Left hindlimb (tissue), 1 donor: Measurements from ENCODE around the gene TRIM54.
"Not testable (repeated sequence)": the region's sequence is repeated elsewhere in the genome, so short reads cannot be mapped to it uniquely, and the experiment has no call there.

ENCODE experiments used
- DNase-seq: peaks from one replicate; pipeline ENCODE4 v3.0.0-alpha.2; 2018

TRIM54 gene

DNA sequence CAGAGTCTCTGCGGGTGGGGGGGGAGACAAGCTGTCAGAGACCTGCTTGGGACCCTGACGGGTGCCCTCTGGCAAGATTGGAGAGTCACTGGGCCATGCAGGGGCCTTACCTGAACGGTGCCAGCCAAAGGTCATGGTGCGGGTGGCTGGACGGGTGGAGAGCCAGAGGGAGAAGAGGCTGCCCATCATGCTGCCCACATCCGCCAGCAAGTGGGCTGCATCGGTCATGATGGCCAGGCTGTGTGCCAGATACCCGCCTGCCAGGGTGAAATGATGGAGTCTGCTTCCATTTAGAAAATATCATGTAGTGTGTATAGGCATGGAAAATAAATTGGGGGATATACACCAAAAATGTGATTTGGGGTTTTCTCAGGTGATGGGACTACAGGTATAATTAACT is 24.2 kb upstream of the TRIM54 start:
- no peak for DNase-seq

DNA sequence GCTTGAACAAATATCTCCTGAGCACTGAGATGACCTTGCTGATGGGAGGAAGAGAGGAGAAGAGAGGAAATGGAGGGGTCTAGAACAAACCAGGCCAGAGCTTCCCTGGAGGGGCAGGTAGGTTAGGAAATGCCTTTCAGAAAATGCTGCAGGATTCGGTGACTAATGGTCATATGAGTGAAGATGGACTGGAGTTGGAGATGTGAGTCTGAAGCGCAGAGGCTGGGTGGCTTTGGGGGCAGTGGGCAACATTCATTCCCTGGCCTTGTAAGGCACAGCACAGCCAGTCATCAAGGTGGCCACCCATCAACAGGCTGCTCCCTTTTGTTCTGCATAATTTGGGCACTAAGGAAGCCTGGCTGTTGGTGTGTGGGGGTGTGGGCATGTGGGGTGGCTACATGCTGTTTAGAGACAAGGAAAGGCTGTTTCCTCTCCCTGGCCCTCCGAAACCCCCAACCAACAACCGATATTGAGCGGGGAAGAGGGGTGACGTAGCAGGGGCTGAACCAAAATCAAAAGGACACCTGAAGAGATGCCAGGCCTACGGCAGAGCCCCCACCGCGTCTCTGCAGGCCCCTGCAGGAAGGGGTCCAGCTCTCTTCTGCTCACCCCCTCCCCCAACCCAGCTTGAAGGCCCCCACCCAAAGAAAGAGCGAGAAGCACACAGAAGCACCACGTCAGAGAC is 20.8 kb upstream of the TRIM54 start:
- no peak for DNase-seq

DNA sequence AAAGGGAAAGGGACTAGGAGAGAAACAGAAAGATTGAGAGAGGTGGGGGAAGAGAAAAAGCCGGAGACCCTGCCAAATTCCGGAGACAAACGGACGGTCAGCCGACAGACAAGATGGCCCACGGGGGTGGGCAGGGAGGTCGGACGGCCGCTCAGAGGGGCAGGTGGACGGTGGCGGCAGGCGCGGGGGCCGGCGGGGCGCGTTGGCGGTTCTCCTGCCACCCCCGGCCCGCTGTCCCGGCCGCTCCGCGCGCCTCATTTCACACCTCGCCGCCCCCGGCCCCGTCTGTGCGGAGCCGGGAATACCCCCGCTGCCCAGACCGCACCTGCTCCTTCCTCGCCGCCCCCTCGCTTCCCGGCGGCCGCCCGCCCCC is 20.3 kb upstream of the TRIM54 start:
- DNase-seq: no peak

DNA sequence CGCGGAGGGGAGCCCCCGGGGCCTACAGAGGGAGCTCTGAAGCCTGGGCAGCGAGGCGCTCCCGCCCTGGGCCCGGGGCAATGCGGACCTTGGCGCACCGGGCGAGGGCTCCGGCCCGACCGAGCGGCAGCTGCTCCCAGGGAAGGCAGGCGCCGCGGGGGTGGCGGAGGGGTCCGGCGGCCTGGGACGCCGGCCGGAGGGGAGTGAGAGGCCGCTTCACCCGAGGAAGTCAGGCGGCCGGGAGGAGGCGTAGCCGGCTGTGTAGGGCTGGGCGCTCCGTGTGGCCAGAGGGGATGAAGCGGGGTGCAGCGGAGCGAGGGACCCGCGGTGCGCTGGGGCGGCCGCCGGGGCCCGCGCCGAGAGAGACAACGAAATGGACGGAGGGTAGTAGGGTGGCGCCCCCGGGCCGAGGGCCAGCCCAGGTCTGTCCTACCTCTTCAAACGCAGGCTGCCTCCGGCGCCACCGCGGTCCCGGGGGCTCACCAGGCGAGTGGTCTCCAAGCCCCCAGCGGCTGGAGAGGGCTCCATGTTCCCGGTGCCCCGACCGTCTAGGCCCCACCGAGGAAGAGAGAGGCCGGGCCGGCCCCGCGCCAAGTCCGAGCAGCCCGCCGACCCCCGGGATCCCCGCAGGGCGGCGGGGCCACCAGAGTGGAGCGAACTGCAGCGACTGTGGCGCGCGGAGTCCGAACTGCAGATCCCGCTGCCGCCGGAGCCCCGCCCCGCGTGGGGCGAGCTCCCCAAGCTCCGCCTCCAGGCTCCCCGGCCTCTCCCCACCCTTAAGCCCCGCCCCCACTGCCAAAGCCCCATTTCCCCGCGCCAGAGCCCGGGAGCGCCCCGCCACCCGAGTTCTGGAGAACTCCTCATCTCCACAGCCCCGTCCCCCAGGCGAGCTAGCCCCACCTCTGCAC is 19.6 kb upstream of the TRIM54 start, which contains the start of gene SLC30A3:
Gene SLC30A3, minus strand, starts transcription at position 669 of the 908 bp plus-strand sequence. Its CDS starts 141 bp downstream, at position 528.
- DNase-seq: peak; percentile 50

DNA sequence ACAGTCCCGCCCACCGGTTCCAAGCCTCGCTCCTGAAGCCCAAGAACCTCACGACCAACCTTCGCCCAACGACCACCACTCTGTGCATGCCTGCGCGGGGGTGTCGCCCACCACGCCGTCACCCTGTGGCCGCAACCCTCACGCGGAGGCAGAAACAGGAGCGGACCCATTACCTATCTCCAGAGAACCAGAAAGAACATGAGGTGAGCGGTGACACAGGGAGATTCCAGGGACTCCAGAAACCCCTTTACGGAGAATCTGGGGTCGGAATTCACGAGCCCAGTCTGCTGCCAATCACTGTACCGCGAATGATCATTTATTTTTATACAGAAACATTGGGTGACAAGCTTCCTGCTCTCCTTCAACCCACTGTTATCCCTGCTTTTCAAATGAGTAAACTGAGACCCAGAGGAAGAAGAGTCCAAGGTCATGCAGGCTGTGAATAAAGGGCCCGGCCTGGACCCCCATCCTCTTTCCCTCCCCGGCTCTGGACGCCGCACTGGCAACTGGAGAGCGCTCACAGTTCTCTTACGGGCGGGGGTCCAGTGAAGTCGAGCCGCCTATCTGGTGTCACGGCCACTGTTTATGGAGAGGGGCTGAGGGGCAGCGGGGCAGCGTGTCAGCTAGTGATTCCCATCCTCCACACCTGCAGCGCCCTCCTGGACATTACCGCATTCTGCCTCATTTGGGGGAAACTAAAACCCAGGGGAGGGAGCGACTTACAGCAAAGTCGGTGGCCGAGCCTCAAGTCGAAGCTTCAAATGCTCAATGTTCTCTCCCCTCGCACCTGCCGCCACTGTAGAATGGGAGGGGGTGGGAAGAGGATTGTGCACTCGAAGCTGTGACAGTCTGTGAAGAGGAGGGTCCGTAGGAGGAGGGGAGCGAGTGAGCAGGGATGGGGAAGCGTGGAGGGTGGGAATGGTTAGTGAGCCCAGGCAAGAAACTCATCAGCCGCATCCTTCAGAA is 18.7 kb upstream of the TRIM54 start:
- no peak for DNase-seq

DNA sequence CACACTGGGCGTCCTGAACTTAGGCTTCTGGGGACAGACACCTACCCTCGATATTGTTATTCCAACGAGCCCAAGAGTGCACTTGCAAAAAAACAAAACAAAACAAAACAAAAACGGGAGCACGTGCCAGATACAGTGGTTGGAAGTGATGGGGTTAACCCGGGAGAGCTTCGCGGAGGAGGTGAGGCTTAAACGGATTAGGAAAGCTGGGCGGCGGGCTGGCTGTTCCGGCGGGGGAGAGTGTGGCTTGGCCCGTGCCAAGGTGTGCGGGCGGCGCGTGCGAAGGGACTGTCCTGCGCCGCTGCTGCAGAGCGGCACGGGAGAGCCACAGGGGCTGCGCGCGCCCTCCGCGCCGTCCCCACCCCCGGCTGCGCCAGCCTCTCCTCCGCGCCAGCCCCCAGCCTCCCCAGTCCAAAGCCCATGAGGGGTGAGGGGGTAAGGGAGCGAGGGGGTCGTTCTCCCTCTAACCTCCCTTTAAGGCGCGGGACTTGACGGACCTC is 17.9 kb upstream of the TRIM54 start:
- DNase-seq: no peak

DNA sequence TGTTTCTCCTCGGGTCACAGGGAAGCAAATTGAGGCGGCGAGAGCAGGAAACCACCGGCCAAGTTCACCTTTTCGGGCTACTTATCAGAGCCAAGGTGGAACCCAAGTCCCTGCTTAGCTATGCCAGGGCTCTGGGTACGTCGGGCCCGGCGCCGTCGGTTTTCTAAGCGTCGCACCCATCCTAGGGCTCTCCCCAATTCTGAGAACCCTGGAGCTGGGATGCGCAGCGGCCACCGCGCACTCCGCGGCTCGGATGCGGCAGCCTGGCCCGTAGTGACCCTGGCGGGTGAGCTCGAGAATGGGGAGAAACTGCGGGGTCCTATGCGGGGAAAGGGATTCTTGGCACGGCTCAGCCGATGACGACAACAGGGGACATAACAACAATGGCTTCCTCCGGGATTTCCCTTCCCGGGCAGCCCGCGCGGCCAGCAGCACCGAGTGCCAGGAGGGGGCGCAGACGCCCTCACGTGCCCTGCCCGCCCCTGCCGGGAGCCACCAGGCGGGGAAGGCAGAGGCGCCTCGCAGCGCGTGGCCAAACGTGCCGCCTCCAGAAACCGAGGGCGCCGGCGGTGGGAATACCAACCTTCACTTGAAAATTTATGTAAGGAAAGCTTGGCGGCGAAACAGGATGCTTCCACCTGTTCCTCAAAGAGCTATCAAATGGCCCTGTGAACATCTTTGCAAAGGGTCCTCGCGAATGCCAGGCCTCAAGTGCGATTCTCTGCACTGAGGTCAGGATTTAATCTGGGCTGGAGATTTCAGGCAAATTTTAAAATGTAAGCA is 17.3 kb upstream of the TRIM54 start:
- peak; percentile 68 for DNase-seq

DNA sequence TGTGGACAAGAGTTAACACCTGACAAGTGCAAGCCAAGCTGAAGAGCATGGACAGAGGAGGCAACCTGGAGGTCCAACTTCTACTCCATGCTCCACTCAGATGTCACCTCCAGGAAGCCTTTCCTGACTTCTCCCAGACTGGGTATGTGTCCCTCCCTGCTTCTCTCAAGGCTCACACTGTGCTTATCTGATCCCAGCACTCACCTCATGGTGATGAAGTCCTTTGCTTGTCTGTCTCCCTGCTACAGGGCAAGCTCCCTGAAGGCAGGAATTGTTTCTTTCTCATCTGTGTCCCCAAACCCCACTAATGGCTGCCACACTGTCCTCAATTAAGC is 16.7 kb upstream of the TRIM54 start:
- no peak for DNase-seq

DNA sequence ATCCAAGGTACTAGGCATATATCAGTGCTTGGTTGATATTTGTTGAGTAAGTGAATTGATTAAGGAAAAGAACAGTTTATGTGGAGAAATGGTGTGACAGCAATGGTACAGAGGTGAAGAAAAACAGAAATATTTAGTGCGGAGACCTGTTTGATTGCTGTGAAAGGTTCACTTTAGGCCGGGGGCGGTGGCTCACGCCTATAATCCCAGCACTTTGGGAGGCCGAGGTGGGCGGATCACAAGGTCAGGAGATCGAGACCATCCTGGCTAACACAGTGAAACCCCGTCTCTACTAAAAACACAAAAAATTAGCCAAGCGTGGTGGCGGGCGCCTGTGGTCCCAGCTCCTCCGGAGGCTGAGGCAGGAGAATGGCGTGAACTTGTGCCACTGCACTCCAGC is 13.9 kb upstream of the TRIM54 start:
- not testable (repeated sequence) for DNase-seq

DNA sequence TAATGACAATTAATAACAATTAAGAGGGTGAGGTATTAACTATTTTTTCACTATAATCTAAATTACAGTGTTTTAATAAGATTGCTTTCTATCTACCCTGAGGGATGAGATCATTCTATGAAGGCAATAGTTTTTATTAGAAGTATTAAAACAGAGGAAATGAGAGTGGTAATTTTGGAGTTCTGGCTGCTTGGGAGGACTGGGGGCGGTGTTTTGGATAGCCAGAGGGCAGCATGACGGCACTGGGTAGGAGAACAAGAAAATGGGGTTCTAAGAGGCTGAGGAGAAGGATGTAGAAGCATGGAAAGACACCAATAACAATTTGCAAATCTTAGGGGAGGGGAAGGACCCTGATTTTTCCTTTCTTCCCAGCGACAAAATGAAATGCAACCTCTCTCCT is 12.1 kb upstream of the TRIM54 start:
- DNase-seq: no peak

DNA sequence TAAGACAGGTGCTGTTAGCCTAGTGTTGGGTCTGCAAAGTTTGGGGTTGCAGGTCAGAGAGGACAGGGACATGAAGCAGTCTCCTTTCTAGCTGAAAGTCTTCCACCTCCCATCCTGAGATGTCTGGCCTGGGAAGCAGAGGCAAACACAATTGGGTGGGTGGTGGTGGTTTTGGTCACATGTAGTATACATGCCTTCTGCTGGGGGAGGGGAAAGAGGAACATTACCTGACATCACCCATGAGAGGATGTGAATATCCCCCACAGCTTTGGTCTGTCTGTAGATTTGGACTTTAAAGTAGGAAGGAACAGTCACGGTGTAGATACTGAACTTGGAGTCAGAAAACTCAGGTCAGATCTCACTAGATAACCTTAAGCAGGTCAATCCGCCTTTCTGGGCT is 11.6 kb upstream of the TRIM54 start:
- no peak for DNase-seq

DNA sequence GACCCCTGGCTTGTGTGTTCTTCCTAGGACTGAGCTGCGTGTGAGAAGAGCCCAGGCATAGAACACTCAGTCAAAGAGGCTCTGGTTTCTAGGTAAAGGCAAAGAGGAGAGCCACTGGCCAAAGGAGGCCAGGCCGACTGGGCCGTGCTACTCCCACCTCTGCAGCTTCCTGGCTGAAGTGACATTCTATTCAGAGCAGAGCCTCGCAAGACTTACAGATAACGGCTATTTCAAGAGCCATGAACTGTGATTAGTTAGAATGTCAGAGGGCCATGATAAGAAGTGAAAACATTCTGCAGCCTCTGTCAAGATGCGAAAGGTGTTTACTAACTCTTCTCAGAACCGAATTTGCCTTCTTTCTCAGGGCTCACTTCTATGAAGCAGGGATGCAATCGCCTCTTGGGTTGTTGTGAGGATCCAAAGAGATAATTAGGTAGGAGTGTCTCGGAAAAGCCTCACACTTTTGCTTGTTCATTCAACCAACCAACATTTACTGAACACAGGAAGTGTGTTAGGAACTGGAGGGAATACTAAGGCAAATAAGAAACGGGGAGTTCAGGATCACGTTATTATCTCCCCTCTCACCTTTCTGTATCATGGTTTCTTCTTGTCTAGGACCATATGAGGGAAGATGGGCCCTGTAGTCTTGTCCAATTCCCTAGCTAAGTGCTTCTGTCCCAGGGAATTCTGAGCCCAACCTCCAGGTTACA is 10.4 kb upstream of the TRIM54 start:
- no peak for DNase-seq

DNA sequence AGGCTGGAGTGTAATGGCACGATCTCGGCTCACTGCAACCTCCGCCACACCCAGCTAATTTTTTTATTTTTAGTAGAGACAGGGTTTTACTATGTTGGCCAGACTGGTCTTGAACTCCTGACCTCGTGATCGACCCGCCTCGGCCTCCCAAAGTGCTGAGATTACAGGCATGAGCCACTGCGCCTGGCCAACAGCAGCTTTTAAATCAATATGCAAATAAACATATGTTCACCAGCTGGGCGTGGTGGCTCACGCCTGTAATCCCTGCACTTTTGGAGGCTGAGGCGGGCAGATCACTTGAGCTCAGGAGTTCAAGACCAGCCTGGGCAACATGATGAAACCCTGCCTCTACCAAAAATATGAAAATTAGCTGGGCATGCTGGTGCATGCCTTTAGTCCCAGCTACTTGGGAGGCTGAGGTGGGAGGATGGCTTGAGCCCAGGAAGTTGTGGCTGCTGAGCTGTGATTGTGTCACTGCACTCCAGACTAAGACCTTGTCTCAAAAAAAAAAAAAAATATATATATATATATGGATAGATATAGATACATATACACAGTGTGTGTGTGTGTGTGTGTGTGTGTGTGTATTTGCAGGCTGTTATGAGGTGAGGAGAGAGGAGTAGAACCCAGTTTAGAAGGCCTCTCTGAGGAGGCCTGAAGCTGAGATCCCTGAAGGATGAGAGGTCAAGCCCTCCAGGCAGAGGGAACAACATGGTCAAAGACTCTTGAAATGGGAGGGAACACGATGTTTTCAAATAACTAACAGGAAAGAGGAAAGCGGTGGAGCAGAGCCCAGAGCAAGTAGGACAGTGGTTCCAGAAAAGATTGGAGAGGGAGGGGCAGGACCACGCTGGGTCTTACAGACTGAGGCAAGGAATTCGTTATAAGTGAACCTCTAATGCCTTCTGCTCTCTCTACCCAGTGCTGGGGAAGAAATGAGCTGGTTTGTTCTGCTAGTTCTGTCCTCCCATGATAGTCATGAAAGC is 9.4 kb upstream of the TRIM54 start:
- DNase-seq: not testable (repeated sequence)

DNA sequence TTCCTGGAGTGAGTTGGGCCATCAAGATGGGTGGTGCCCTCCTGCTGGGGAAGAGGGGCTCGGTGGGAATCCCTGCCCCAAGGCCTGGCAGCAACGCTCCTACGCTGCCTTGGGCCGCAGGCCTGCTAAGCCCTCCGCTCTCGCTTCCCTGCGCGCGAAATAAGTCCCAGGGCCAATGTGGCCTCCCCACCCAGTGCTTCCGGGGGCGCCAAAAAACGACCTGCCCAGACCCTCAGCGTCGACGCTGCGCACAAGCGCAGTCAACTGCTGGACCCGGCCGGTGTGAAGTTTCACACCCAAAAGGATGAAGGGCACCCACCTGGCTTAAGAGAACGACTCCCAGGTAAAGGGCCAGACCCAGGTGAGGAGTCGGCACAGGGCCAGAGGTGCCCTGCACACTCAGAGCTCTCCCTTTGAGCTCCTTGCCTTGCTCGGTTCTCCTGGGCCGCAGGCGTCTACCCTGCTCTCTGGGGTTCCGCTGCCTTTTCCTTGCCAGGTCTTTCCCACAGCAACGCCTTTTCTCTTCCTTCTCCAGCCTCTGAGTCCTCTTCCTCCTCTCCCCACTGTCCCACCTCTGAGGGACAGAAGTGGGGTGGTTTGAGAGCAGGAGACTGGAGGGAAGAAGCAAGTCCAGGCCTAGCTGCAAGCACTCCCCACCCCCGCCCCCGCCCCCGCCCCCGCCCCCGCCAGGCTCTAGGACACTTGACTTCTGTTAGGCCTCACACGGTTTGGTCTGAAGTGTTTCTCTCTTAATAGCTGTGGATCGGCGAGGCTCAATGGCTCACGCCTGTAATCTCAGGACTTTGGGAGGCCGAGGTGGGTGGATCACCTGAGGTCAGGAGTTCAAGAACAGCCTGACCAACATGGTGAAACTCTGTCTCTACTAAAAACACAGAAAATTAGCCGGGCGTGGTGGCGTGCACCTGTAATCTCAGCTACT is 6.7 kb upstream of the TRIM54 start, which contains the start of gene DNAJC5G:
Gene DNAJC5G, plus strand, starts transcription at position 223 of the 940 bp plus-strand sequence. CDS start 1,296 bp downstream, outside the sequence.
- no peak for DNase-seq

DNA sequence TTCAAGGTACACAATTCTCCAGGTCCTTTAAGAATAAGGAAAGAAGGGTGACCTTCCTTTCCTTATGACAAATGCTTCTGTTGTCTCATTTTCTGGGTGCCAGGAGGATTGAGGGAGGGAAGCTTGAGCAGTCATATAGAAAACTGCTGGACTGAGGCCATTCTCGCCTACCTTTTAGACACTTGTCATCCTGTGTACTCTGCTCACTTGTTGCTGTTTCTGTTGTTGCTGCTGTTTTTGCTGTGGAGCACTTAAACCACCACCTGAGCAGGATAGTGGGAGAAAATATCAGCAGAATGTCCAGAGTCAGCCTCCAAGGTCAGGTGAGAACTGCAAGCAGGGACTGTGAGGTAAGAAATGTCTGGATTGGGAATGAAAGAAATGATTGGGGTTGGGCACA is 4.2 kb upstream of the TRIM54 start:
- no peak for DNase-seq

DNA sequence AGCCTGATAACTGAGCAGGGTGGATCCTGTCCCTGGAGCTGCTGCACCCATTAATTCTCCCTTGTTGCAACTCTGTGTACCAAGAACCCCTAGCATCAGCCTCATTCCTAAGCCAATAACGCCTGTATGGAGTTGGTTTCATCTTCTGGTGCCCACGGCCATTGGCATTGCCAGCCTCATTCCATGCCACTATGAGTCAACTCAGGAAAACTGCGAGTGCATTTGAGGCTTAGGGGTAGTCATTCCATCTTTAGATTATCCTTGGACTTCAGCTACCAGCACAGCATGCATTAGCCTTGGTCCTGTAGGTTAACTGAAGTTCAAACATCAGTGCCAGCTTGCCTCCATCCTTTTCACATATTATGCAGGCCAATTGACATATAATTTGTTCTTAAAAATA is 1.4 kb upstream of the TRIM54 start:
- no peak for DNase-seq

DNA sequence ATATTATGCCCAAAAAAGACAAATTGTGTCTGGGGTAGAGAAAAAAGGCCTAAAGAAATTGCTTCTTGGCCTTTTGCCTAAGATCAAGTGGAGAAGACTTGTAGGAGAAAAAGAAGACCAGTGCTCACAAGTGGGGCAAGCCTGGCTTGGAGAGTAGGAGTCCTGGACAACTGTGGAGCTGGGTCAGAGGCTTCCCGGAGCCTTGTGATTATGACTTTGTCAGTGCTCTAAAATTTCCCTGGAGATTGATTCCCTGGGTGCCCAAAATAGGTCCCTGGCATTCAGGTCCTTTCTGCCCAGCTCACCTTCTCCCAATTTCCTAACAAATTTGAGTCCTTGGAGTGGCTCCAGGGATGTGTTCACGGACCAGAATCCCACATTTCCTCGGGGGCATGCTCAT is 787 bp upstream of the TRIM54 start:
- DNase-seq: no peak

DNA sequence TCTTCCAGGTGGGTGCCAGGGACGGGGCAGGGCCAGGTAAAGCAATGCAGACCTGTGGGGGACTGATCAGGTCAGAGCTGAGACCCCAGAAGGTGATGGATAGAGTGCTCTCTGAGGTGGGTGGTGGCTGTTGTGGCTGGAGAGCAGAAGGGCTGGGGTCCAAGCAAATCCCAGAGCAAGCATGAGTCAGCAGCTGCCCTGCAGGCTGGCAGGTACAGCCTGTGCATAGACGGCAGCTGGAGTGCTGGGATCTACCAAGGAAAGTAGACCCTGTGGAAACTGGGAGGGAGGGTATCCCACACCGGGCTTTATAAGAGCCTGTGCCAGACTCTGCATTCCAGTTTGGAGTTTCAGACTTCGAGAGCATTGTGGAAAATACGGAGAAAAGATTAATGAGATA is 663 bp downstream of the TRIM54 start:
- DNase-seq: no peak

DNA sequence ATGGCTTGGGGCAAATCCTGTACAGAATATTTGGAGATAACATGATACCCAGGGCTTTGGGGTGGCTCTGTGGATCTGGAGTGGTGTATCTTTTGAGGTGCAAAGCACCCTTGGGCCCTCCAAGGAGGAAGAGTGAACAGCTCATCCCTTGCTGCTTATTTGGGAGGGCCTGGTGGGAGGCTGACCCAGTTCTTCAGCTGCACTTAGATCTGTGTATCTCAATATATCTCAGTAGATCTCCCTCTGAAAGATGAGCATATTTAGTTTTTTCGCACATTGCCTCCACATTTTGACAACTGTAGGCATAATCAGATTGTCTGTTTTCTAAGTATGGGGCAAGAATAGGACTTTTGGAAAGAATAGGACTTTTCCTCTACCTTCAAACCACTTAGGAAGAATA is 2.8 kb downstream of the TRIM54 start:
- DNase-seq: no peak
